ENCODE results near the gene RHOB.

Gene RHOB

GRCh38 chr2:20482725-20483124 is 35.9 kb downstream of the RHOB start:
- DNase-seq (ENCODE audit: low read depth), result no peak
- TF ChIP-seq CTCF (IDR thresholded peaks at IDR 0.05; ENCODE audit: insufficient read depth, low read depth, low read length, missing control alignments), result no peak
- no peak overlapping the region for H3K4me3 ChIP-seq (ENCODE audit: low read depth, low read length)

- no peak for DNase-seq (ENCODE audit: low read depth)
- TF ChIP-seq CTCF (IDR thresholded peaks at IDR 0.05; ENCODE audit: insufficient read depth, low read depth, low read length, missing control alignments), result no peak
- no peak overlapping the region for H3K4me3 ChIP-seq (ENCODE audit: low read depth, low read length)
Measured at GRCh38 chr2:20483194-20483895, 36.5 kb downstream of the RHOB start.

GRCh38 chr2:20484034-20484617 is 37.3 kb downstream of the RHOB start:
- DNase-seq (ENCODE audit: low read depth), result no peak
- H3K4me3 ChIP-seq (ENCODE audit: low read depth, low read length), result no peak overlapping the region
- no peak for TF ChIP-seq CTCF (IDR thresholded peaks at IDR 0.05; ENCODE audit: insufficient read depth, low read depth, low read length, missing control alignments)

GRCh38 chr2:20484810-20485611 is 38.1 kb downstream of the RHOB start:
- no peak overlapping the region for H3K4me3 ChIP-seq (ENCODE audit: low read depth, low read length)
- DNase-seq (ENCODE audit: low read depth), result no peak
- no peak for TF ChIP-seq CTCF (IDR thresholded peaks at IDR 0.05; ENCODE audit: insufficient read depth, low read depth, low read length, missing control alignments)

- no peak for TF ChIP-seq CTCF (IDR thresholded peaks at IDR 0.05; ENCODE audit: insufficient read depth, low read depth, low read length, missing control alignments)
- DNase-seq (ENCODE audit: low read depth), result no peak
- no peak overlapping the region for H3K4me3 ChIP-seq (ENCODE audit: low read depth, low read length)
Measured at GRCh38 chr2:20485612-20486388, 38.9 kb downstream of the RHOB start.

- DNase-seq (ENCODE audit: low read depth), result no peak
- TF ChIP-seq CTCF (IDR thresholded peaks at IDR 0.05; ENCODE audit: insufficient read depth, low read depth, low read length, missing control alignments), result no peak
Measured at GRCh38 chr2:20486571-20486970, 39.7 kb downstream of the RHOB start.

More at GRCh38 chr2:20486571-20486970, 39.7 kb downstream of the RHOB start:
- no peak overlapping the region for H3K4me3 ChIP-seq (ENCODE audit: low read depth, low read length)

Measured in GM12865 (cell line).